Skeletal muscle tissue (tissue), 4 donors: Measurements from ENCODE around the gene NCAPD3. TPM values are rescaled to one million over a fixed set of nuclear protein-coding genes. Genes with fewer than 3 reads are reported as not detected.
"Not testable (repeated sequence)": the region's sequence is repeated elsewhere in the genome, so short reads cannot be mapped to it uniquely, and the experiment has no call there.

Experiments
- H3K27ac ChIP-seq: one replicate; pipeline ENCODE4 v1.7.0; 2013; ENCODE audit warnings: mild to moderate bottlenecking, low read depth, low read length, inconsistent platforms
- H3K27me3 ChIP-seq, 3 donors: one replicate each; pipeline ENCODE4 v1.7.0; 2013; ENCODE audit warnings: low read length in 3 of 3; ENCODE audit not compliant: control insufficient read depth in 3 of 3, insufficient read depth in 3 of 3
- H3K36me3 ChIP-seq, 3 donors: one replicate each; pipeline ENCODE4 v1.7.0; 2013; ENCODE audit warnings: low read length in 3 of 3; ENCODE audit not compliant: control insufficient read depth in 3 of 3, insufficient read depth in 3 of 3
- H3K4me1 ChIP-seq, 3 donors: one replicate each; pipeline ENCODE4 v1.7.0; 2013; ENCODE audit warnings: low read length in 3 of 3, mild to moderate bottlenecking in 3 of 3; ENCODE audit not compliant: control insufficient read depth in 3 of 3, insufficient read depth in 3 of 3
- H3K4me3 ChIP-seq, 3 donors: one replicate each; pipeline ENCODE4 v1.7.0; 2013; ENCODE audit warnings: low read length in 3 of 3
- H3K9ac ChIP-seq, 3 donors: one replicate each; pipeline ENCODE4 v1.7.0; 2013; ENCODE audit warnings: low read length in 3 of 3, mild to moderate bottlenecking in 3 of 3, moderate library complexity in 2 of 3, low read depth in 1 of 3
- H3K9me3 ChIP-seq, 3 donors: one replicate each; pipeline ENCODE4 v1.7.0; 2013; ENCODE audit warnings: low read length in 3 of 3; ENCODE audit not compliant: control insufficient read depth in 3 of 3
- total RNA-seq: library from RNA; depleted of rRNA; stranded (reverse); fragments of >200 nt; gene quantifications from one replicate; pipeline ENCODE4 v1.2.3, GENCODE V29; 2014
- donor health status: Osteomylitis.

Gene NCAPD3
- total RNA-seq, 1 donor from 2014 or later = 11.0 TPM

DNA sequence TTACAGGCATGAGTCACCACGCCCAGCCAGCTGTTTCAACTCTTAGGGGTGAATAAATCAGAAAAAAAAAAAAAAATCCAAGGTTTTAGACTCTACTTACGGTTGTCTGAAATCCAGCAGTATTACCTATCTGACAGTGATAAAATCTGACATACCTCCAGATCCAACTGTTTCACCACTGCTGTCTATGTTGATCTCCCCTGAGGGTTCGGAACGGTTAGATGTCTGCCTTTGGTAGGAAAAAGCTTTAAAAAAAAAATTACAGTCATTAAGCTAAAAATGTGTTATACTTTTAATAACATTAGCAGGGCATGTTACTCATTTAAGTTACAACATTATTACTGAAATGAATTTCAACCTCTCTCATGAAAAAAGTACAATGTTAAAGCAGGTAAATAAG is 21.1 kb downstream of the NCAPD3 start:
- no peak overlapping the region for H3K9ac ChIP-seq
- peaks cover 26 to 50% (median 39%) of the 10 kb centered on the region in 3 donors for H3K36me3 ChIP-seq
- H3K27ac ChIP-seq = no peak overlapping the region
- no peaks in the 10 kb centered on the region for H3K4me1 ChIP-seq
- H3K9me3 ChIP-seq = no peaks in the 10 kb centered on the region
- H3K4me3 ChIP-seq = no peak overlapping the region
- no peaks in the 10 kb centered on the region for H3K27me3 ChIP-seq

DNA sequence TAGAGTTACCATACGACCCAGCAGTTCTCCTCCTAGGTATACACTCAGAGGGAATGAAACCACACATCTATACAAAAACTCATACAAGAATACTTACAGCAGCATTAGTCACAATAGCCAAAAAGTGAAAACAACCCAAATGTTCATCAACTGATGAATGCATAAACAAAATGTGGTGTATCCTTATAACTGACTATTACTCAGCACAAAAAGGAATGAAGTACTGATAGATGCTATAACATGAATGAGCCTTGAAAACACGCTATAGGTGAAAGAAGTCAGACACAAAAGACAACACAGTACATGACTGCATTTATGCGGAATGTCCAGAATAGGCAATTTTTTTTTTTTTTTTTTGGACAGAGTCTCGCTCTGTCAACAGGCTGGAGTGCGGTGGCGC is 23.1 kb downstream of the NCAPD3 start:
- Histone ChIP-seq H3K36me3 (peaks cover 18 to 39% (median 29%) of the 10 kb centered on the region in 3 donors), H3K9ac (no peak overlapping the region), H3K4me1 (no peaks in the 10 kb centered on the region), H3K9me3 (no peaks in the 10 kb centered on the region), H3K27me3 (no peaks in the 10 kb centered on the region), H3K4me3 (no peak overlapping the region), H3K27ac (no peak overlapping the region)

DNA sequence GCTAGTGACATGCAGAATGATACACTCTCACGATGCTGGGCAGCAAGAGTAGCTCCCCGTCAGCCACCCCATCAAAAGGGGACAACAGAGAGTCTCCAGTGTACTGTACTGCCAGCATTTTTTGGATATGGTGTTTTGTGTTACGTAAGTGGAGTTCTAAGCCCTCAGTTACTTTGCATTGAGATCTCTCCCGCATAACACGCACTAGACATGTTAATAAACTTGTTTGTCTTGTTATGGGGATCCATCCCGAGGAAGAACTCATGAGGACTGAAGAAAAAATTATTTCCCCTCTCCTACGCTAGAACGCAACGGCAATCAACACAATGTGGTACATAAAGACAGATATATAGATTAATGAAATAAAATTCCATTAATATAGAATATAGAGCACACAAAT is 24.2 kb downstream of the NCAPD3 start:
- Histone ChIP-seq H3K4me1 (no peaks in the 10 kb centered on the region), H3K9me3 (no peaks in the 10 kb centered on the region), H3K4me3 (no peak overlapping the region), H3K36me3 (peaks cover 18 to 34% (median 25%) of the 10 kb centered on the region in 3 donors), H3K9ac (no peak overlapping the region), H3K27me3 (no peaks in the 10 kb centered on the region), H3K27ac (no peak overlapping the region)

DNA sequence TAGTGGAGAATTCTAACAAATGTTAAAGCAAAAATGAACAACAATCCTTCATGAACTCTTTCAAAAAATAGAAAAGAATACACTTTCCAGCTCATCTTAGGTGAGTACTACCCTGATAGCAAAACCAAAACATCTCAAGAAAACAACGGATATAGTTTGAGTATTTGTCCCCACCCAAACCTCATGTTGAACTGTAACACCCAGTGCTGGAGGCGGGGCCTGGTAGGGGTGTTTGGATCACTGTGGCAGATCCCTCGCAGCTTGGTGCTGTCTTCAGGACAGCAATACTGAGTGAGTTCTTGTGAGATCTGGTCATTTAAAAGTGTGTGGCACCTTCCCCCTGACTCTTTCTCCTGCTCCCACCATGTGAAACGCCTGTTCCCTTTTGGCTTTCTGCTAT is 27.0 kb downstream of the NCAPD3 start:
- H3K36me3 ChIP-seq = peaks cover 16 to 34% (median 19%) of the 10 kb centered on the region in 3 donors
- no peaks in the 10 kb centered on the region for H3K9me3 ChIP-seq
- no peak overlapping the region for H3K4me3 ChIP-seq
- no peak overlapping the region for H3K9ac ChIP-seq
- H3K27me3 ChIP-seq = no peaks in the 10 kb centered on the region
- no peaks in the 10 kb centered on the region for H3K4me1 ChIP-seq
- no peak overlapping the region for H3K27ac ChIP-seq

DNA sequence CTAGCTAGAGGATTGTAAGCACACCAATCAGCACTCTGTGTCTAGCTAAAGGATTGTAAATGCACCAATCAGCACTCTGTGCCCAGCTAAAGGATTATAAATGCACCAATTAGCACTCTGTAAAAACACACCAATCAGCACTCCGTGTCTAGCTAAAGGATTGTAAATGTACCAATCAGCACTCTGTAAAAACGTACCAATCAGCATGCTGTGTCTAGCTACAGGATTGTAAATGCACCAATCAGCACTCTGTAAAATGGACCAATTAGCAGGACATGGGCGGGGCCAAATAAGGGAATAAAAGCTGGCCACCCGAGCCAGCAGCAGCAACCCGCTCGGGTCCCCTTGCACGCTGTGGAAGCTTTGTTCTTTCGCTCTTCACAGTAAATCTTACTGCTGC is 35.7 kb downstream of the NCAPD3 start:
- H3K36me3 ChIP-seq = peaks cover 24 to 39% (median 38%) of the 10 kb centered on the region in 3 donors
- H3K4me3 ChIP-seq, H3K9me3 ChIP-seq, H3K27ac ChIP-seq, H3K4me1 ChIP-seq, H3K9ac ChIP-seq, H3K27me3 ChIP-seq: not testable (repeated sequence)

DNA sequence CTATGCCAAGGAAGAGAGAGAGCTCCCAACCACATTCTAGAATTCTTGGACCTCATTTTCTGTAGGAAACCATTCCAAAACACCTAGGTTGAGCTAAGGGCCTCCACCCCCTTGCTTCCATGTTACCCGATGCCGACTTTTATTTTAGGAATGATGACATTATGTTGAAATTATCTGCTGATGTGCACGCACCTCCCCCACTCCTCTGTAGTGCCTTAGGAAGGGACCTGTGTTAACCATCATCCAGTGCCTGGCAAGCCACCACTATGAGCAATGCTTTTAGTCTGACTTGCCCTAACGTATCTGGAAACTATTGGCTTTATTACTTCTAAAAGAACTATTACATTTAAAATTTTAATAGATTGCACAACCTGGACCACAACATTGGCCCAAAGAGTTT is 42.1 kb downstream of the NCAPD3 start:
- no peak overlapping the region for H3K9ac ChIP-seq
- no peaks in the 10 kb centered on the region for H3K27me3 ChIP-seq
- no peaks in the 10 kb centered on the region for H3K9me3 ChIP-seq
- H3K36me3 ChIP-seq = peaks cover 15 to 43% (median 33%) of the 10 kb centered on the region in 3 donors
- no peaks in the 10 kb centered on the region for H3K4me1 ChIP-seq
- H3K27ac ChIP-seq = no peak overlapping the region
- H3K4me3 ChIP-seq = no peak overlapping the region

DNA sequence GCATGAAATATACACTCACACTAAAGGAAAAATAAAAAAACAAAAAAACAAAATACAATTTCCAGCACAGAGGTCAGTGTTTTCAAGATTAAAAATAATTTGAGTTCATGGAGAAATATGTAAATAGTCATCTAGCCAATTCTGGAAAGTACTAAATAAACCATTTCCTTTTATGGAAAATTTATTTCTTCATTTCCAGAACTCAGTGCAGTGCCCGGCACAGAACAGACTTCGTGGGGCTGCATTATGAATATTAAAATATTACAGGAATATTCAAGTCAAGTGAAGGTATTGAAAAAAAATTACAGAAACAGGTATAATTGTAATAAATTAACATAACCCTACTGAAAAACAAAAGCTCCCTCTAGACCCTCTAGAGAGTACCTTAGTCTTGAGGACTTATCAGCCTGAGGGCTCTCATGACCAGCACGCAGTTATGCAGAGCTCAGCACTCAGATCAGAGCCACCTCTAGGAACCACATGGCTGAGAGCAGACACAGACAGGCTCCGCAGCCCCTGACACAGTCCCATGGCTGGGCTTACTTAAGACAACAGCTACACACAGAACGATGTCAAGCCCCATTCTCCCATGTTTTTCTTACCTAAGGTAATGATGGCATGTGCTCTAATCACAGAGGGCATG is 45.6 kb downstream of the NCAPD3 start:
- no peak overlapping the region for H3K27ac ChIP-seq
- H3K4me1 ChIP-seq = no peaks in the 10 kb centered on the region
- H3K36me3 ChIP-seq = peaks cover 17 to 40% (median 39%) of the 10 kb centered on the region in 3 donors
- no peaks in the 10 kb centered on the region for H3K27me3 ChIP-seq
- H3K9ac ChIP-seq = no peak overlapping the region
- no peak overlapping the region for H3K4me3 ChIP-seq
- no peaks in the 10 kb centered on the region for H3K9me3 ChIP-seq

DNA sequence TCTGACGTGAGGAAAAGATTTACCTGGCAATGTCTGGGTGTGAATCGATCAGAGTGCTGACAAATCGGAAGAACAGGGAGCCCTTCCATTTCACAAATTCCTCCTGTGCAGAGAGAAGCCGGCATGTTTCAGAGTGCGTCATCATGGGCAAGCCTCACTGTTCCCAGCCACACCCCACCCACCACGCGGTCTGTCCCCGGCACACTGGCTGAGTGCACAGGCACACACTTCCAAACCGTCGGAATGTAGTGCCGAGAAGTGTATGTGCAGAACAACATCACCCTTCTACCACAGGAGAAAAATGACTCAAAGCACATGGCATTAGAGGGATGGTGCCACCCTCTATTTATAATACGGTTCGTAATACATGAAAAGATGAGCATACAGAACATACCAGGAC is 47.5 kb downstream of the NCAPD3 start:
- no peaks in the 10 kb centered on the region for H3K4me1 ChIP-seq
- no peaks in the 10 kb centered on the region for H3K9me3 ChIP-seq
- peaks cover 21 to 42% (median 35%) of the 10 kb centered on the region in 3 donors for H3K36me3 ChIP-seq
- no peak overlapping the region for H3K27ac ChIP-seq
- H3K27me3 ChIP-seq = no peaks in the 10 kb centered on the region
- no peak overlapping the region for H3K4me3 ChIP-seq
- H3K9ac ChIP-seq = no peak overlapping the region

DNA sequence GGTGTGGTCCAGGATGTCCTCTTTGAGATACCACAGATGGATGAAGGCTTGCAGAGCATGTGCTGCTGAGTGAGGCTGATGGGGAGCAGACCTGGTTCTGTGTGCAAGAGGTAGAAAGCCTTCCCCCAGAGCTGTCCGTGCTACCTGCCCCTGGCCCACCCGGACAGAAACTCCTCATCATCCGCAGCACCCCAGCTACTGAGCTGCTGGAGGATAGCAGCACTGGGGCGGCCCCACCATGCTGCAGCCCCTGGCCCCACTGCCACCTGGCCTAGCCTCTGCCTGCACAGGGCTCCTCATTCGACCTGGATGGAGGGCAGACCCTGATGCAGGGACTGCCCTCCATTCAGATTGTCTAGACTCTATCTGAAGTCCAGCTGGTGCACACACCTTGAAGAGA is 50.5 kb downstream of the NCAPD3 start:
- Histone ChIP-seq H3K27me3 (no peaks in the 10 kb centered on the region), H3K4me1 (no peaks in the 10 kb centered on the region), H3K9ac (no peak overlapping the region), H3K36me3 (peaks cover 19 to 48% (median 34%) of the 10 kb centered on the region in 3 donors), H3K9me3 (no peaks in the 10 kb centered on the region), H3K4me3 (no peak overlapping the region), H3K27ac (no peak overlapping the region)

DNA sequence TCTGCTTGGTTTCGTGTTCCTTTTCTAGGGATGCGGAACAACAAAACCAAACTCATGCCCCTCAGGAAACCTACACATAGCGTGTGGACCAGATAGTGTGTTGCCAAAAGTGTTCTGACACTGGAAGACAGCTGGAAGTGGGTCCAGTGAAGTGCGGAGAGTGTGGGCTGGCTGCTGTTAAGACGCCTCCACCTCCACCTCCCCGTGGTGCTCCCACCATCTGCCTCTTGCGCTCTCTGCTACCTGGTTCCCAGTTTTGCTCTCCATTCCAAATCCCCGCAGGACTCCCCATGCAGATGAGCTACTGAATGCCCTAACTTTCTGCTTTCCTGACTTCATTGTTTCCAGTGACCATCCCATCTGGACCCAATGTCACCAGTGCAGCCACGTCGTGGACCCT is 51.8 kb downstream of the NCAPD3 start:
- Histone ChIP-seq H3K9me3 (no peaks in the 10 kb centered on the region), H3K9ac (no peak overlapping the region), H3K4me3 (no peak overlapping the region), H3K27me3 (no peaks in the 10 kb centered on the region), H3K27ac (no peak overlapping the region), H3K4me1 (no peaks in the 10 kb centered on the region), H3K36me3 (peaks cover 21 to 46% (median 31%) of the 10 kb centered on the region in 3 donors)
